ENCODE data around the gene OGT. TPM values are rescaled to one million over a fixed set of nuclear protein-coding genes. Genes with fewer than 3 reads are reported as not detected.
"Not testable (repeated sequence)": the region's sequence is repeated elsewhere in the genome, so short reads cannot be mapped to it uniquely, and the experiment has no call there.

Gene OGT
- total and polyA plus RNA-seq, 3 experiments from 2014 or later = 35.6 to 216 (median 211) TPM

- peaks cover 8% of the 10 kb centered on the region for H3K36me3 ChIP-seq (ENCODE audit: insufficient read depth, low read length)
- CTCF ChIA-PET = interaction anchor here (1.0 to 1.1 kb wide), 4 partner anchors 8 to 95 kb away, joined by 3 to 9 read pairs (median 3); partner anchors contain the start of gene CXCR3
- Mint-ChIP-seq H3K27me3 (no peaks in the 10 kb centered on the region), H3K4me3 (peak overlapping the region in 6 of 7 donors; percentile 2 to 36 (median 10)), H3K9me3 (no peaks in the 10 kb centered on the region), H3K27ac (peak overlapping the region; percentile 1 to 99 (median 72)), H3K36me3 (peaks cover 6 to 75% (median 32%) of the 10 kb centered on the region in 3 donors), H3K4me1 (peaks cover 65 to 81% (median 81%) of the 10 kb centered on the region in 3 donors)
- no peak overlapping the region for H3K4me3 ChIP-seq (ENCODE audit: low read length)
- peaks cover 44% of the 10 kb centered on the region for H3K4me1 ChIP-seq (ENCODE audit: insufficient read depth, low read length)
- H3K27ac ChIP-seq (ENCODE audit: low read depth, low read length) = no peak overlapping the region
- no peaks in the 10 kb centered on the region for H3K9me3 ChIP-seq (ENCODE audit: low read length)
- H3K27me3 ChIP-seq (ENCODE audit: insufficient read depth, low read length, poor library complexity, severe bottlenecking) = no peaks in the 10 kb centered on the region
- POLR2A ChIA-PET = interaction anchor here (0.6 to 0.7 kb wide), 2 partner anchors 10 to 495 kb away, joined by 3 to 4 read pairs; no protein-coding TSS in a partner anchor
- no peak for DNase-seq
Observed at GRCh38 chrX:71609095-71609750, 76.3 kb downstream of the OGT start.

- peaks cover 4 to 78% (median 28%) of the 10 kb centered on the region in 3 donors for H3K36me3 Mint-ChIP-seq
- H3K4me3 ChIP-seq (ENCODE audit: low read length); H3K9me3 ChIP-seq (ENCODE audit: low read length); H3K36me3 ChIP-seq (ENCODE audit: insufficient read depth, low read length); H3K27me3 Mint-ChIP-seq; H3K9me3 Mint-ChIP-seq; H3K4me3 Mint-ChIP-seq; CTCF ChIA-PET; DNase-seq; H3K27me3 ChIP-seq (ENCODE audit: insufficient read depth, low read length, poor library complexity, severe bottlenecking); H3K27ac ChIP-seq (ENCODE audit: low read depth, low read length): not testable (repeated sequence)
- peak overlapping the region in 4 of 8 donors; percentile 2 to 86 (median 76) for H3K27ac Mint-ChIP-seq
- POLR2A ChIA-PET = interaction anchor here (0.6 kb wide), 1 partner anchor 52 kb away, joined by 4 read pairs; no protein-coding TSS in a partner anchor
- H3K4me1 Mint-ChIP-seq = peaks cover 59 to 74% (median 73%) of the 10 kb centered on the region in 3 donors
- H3K4me1 ChIP-seq (ENCODE audit: insufficient read depth, low read length) = peaks cover 28% of the 10 kb centered on the region
Observed at GRCh38 chrX:71611736-71612135, 78.8 kb downstream of the OGT start.

- Histone ChIP-seq H3K4me3 (ENCODE audit: low read length) (no peak overlapping the region), H3K27me3 (ENCODE audit: insufficient read depth, low read length, poor library complexity, severe bottlenecking) (no peaks in the 10 kb centered on the region), H3K4me1 (ENCODE audit: insufficient read depth, low read length) (peaks cover 22% of the 10 kb centered on the region), H3K9me3 (ENCODE audit: low read length) (no peaks in the 10 kb centered on the region), H3K27ac (ENCODE audit: low read depth, low read length) (no peak overlapping the region), H3K36me3 (ENCODE audit: insufficient read depth, low read length) (no peaks in the 10 kb centered on the region)
- peaks cover 56 to 73% (median 68%) of the 10 kb centered on the region in 3 donors for H3K4me1 Mint-ChIP-seq
- ChIA-PET POLR2A (interaction anchor here (0.6 to 0.7 kb wide), 2 partner anchors 45 to 53 kb away, joined by 4 to 19 read pairs; no protein-coding TSS in a partner anchor), CTCF (no interaction called here)
- H3K36me3 Mint-ChIP-seq = peaks cover 4 to 83% (median 28%) of the 10 kb centered on the region in 3 donors
- H3K27ac Mint-ChIP-seq = peak overlapping the region in 6 of 8 donors; percentile 14 to 96 (median 34)
- H3K9me3 Mint-ChIP-seq = no peaks in the 10 kb centered on the region
- H3K27me3 Mint-ChIP-seq = peaks cover 0 to 5% of the 10 kb centered on the region in 2 donors
- no peak for DNase-seq
- peak overlapping the region in 1 of 7 donors; percentile 63 for H3K4me3 Mint-ChIP-seq
Observed at GRCh38 chrX:71612256-71612655, 79.4 kb downstream of the OGT start.

GRCh38 chrX:71615056-71615455 is 82.2 kb downstream of the OGT start:
- Mint-ChIP-seq H3K4me3 (peak overlapping the region; percentile 6 to 95 (median 93)), H3K4me1 (peaks cover 58 to 73% (median 59%) of the 10 kb centered on the region in 3 donors), H3K27ac (peak overlapping the region; percentile 87 to 100 (median 96)), H3K9me3 (no peaks in the 10 kb centered on the region), H3K27me3 (peaks cover 0 to 5% of the 10 kb centered on the region in 2 donors), H3K36me3 (peaks cover 0 to 70% (median 22%) of the 10 kb centered on the region in 3 donors)
- Histone ChIP-seq H3K4me1 (ENCODE audit: insufficient read depth, low read length) (peaks cover 18% of the 10 kb centered on the region), H3K27me3 (ENCODE audit: insufficient read depth, low read length, poor library complexity, severe bottlenecking) (no peaks in the 10 kb centered on the region), H3K4me3 (ENCODE audit: low read length) (no peak overlapping the region), H3K36me3 (ENCODE audit: insufficient read depth, low read length) (no peaks in the 10 kb centered on the region), H3K27ac (ENCODE audit: low read depth, low read length) (no peak overlapping the region), H3K9me3 (ENCODE audit: low read length) (no peaks in the 10 kb centered on the region)
- CTCF ChIA-PET = interaction anchor here (1.2 to 5.5 kb wide), 2 partner anchors 23 to 35 kb away, joined by 4 to 35 read pairs; no protein-coding TSS in a partner anchor
- no peak for DNase-seq
- POLR2A ChIA-PET = interaction anchor here (1.5 kb wide), 1 partner anchor 81 kb away, joined by 3 read pairs; no protein-coding TSS in a partner anchor

GRCh38 chrX:71615954-71616353 is 83.0 kb downstream of the OGT start:
- DNase-seq = no peak
- Histone ChIP-seq H3K4me1 (ENCODE audit: insufficient read depth, low read length) (peaks cover 26% of the 10 kb centered on the region), H3K27ac (ENCODE audit: low read depth, low read length) (no peak overlapping the region), H3K36me3 (ENCODE audit: insufficient read depth, low read length) (no peaks in the 10 kb centered on the region), H3K9me3 (ENCODE audit: low read length) (no peaks in the 10 kb centered on the region), H3K4me3 (ENCODE audit: low read length) (peak overlapping the region; percentile 60), H3K27me3 (ENCODE audit: insufficient read depth, low read length, poor library complexity, severe bottlenecking) (no peaks in the 10 kb centered on the region)
- Mint-ChIP-seq H3K4me1 (peaks cover 63 to 78% (median 66%) of the 10 kb centered on the region in 3 donors), H3K9me3 (no peaks in the 10 kb centered on the region), H3K27me3 (peaks cover 0 to 5% of the 10 kb centered on the region in 2 donors), H3K27ac (peak overlapping the region; percentile 87 to 100 (median 96)), H3K4me3 (peak overlapping the region; percentile 91 to 95 (median 93)), H3K36me3 (peaks cover 0 to 64% (median 20%) of the 10 kb centered on the region in 3 donors)
- ChIA-PET CTCF (interaction anchor here (1.2 to 5.5 kb wide), 3 partner anchors 9 to 34 kb away, joined by 4 to 35 read pairs (median 12); no protein-coding TSS in a partner anchor), POLR2A (interaction anchor here (1.5 kb wide), 1 partner anchor 82 kb away, joined by 3 read pairs; no protein-coding TSS in a partner anchor)

GRCh38 chrX:71616672-71617529 is 84.0 kb downstream of the OGT start:
- peak; percentile 24 to 71 (median 38) for DNase-seq
- peaks cover 63 to 82% (median 69%) of the 10 kb centered on the region in 3 donors for H3K4me1 Mint-ChIP-seq
- no peaks in the 10 kb centered on the region for H3K9me3 Mint-ChIP-seq
- peaks cover 32% of the 10 kb centered on the region for H3K4me1 ChIP-seq (ENCODE audit: insufficient read depth, low read length)
- CTCF ChIA-PET = interaction anchor here (1.1 to 5.5 kb wide), 4 partner anchors 8 to 46 kb away, joined by 3 to 35 read pairs (median 8); no protein-coding TSS in a partner anchor
- POLR2A ChIA-PET = interaction anchor here (0.6 to 1.8 kb wide), 3 partner anchors 9 to 85 kb away, joined by 3 to 6 read pairs (median 3); no protein-coding TSS in a partner anchor
- peaks cover 0 to 5% of the 10 kb centered on the region in 2 donors for H3K27me3 Mint-ChIP-seq
- H3K4me3 Mint-ChIP-seq = peak overlapping the region; percentile 91 to 95 (median 93)
- H3K27ac ChIP-seq (ENCODE audit: low read depth, low read length) = peak overlapping the region; percentile 69
- H3K4me3 ChIP-seq (ENCODE audit: low read length) = peak overlapping the region; percentile 60
- H3K36me3 ChIP-seq (ENCODE audit: insufficient read depth, low read length) = no peaks in the 10 kb centered on the region
- H3K27ac Mint-ChIP-seq = peak overlapping the region; percentile 95 to 100 (median 96)
- no peaks in the 10 kb centered on the region for H3K27me3 ChIP-seq (ENCODE audit: insufficient read depth, low read length, poor library complexity, severe bottlenecking)
- H3K9me3 ChIP-seq (ENCODE audit: low read length) = no peaks in the 10 kb centered on the region
- H3K36me3 Mint-ChIP-seq = peaks cover 0 to 55% (median 13%) of the 10 kb centered on the region in 3 donors

GRCh38 chrX:71617742-71618141 is 84.8 kb downstream of the OGT start:
- CTCF ChIA-PET = interaction anchor here (1.4 to 5.5 kb wide), 4 partner anchors 9 to 33 kb away, joined by 3 to 35 read pairs (median 8); no protein-coding TSS in a partner anchor
- peak overlapping the region; percentile 95 to 100 (median 96) for H3K27ac Mint-ChIP-seq
- Histone ChIP-seq H3K4me1 (ENCODE audit: insufficient read depth, low read length) (peaks cover 41% of the 10 kb centered on the region), H3K27me3 (ENCODE audit: insufficient read depth, low read length, poor library complexity, severe bottlenecking) (no peaks in the 10 kb centered on the region), H3K36me3 (ENCODE audit: insufficient read depth, low read length) (no peaks in the 10 kb centered on the region), H3K27ac (ENCODE audit: low read depth, low read length) (peak overlapping the region; percentile 69), H3K4me3 (ENCODE audit: low read length) (peak overlapping the region; percentile 60), H3K9me3 (ENCODE audit: low read length) (no peaks in the 10 kb centered on the region)
- peaks cover 71 to 87% (median 74%) of the 10 kb centered on the region in 3 donors for H3K4me1 Mint-ChIP-seq
- H3K9me3 Mint-ChIP-seq = peaks cover 0 to 3% (median 0%) of the 10 kb centered on the region in 5 donors
- H3K36me3 Mint-ChIP-seq = peaks cover 0 to 50% (median 10%) of the 10 kb centered on the region in 3 donors
- H3K27me3 Mint-ChIP-seq = peaks cover 0 to 8% of the 10 kb centered on the region in 2 donors
- H3K4me3 Mint-ChIP-seq = peak overlapping the region; percentile 91 to 95 (median 93)
- POLR2A ChIA-PET = interaction anchor here (0.6 to 1.8 kb wide), 7 partner anchors 19 to 86 kb away, joined by 3 to 9 read pairs (median 5); partner anchors contain the start of gene OGT
- DNase-seq = no peak

All from CD8-positive, alpha-beta memory T cell (primary cell).